ENCODE measurements around the gene DPP9.
"Not testable (repeated sequence)": the region's sequence is repeated elsewhere in the genome, so short reads cannot be mapped to it uniquely, and the experiment has no call there.

Gene DPP9

GRCh38 chr19:4722671-4723594 lies 709 bp downstream of the DPP9 start:
- peak overlapping the region; percentile 91 for H3K4me3 ChIP-seq (ENCODE audit: low read length)
- TF ChIP-seq ZNF274 (IDR thresholded peaks at IDR 0.05; ENCODE audit: low read depth, low read length), result no peak

GRCh38 chr19:4721196-4721595 lies 2.4 kb downstream of the DPP9 start:
- H3K4me3 ChIP-seq (ENCODE audit: low read length), result no peak overlapping the region
- no peak for TF ChIP-seq ZNF274 (IDR thresholded peaks at IDR 0.05; ENCODE audit: low read depth, low read length)

DNA sequence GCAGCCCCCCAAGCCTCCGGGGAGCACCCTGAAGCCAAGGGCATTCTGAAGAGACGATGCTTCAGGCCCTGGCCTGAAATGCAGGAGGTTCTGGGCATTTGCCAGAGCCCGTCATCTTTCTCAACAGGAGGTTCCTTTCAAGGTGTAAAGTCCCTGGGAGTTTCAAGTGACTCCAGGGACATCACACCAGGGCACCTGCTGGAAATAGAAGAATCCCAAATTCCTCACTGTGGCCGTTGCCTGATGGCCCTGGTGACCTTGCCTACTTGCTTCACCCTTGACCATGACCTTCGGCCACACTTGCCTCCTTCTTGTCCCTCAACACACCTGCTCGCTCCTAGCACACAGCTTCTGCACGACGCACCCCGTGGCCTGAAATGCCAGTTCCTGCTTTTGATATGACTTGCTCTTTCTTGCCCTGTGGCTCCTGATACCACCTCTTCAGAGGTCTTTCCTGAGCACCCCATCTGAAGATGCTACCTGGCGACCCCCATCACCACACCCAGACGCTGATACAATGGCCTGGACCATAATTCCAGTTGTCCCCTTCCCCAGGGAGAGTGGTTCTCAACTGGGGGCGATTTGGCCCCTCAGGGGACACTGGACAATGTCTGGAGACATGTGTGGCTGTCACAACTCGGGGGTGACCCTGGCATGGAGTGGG lies 3.5 kb downstream of the DPP9 start:
- TF ChIP-seq ZNF274 (IDR thresholded peaks at IDR 0.05; ENCODE audit: low read depth, low read length), result no peak
- no peak overlapping the region for H3K4me3 ChIP-seq (ENCODE audit: low read length)

DNA sequence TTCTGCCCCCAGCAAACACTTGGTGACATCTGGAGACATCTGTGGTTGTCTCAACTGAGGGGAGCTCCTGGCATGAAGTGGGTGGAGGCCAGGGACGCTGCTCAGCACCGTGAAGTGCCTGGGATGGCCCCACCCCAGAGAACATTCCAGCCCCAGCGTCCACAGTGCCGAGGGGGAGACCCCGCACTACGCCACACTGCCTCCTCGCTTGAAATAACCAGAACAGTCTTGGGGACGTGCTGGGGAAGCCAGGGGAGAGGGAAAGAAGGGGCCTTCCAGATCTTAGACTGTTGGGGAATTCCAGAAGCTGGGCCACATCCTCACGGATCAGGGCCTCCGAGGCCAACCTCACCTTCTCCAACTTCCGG lies 4.2 kb downstream of the DPP9 start:
- TF ChIP-seq ZNF274 (IDR thresholded peaks at IDR 0.05; ENCODE audit: low read depth, low read length), result no peak
- H3K4me3 ChIP-seq (ENCODE audit: low read length), result no peak overlapping the region

DNA sequence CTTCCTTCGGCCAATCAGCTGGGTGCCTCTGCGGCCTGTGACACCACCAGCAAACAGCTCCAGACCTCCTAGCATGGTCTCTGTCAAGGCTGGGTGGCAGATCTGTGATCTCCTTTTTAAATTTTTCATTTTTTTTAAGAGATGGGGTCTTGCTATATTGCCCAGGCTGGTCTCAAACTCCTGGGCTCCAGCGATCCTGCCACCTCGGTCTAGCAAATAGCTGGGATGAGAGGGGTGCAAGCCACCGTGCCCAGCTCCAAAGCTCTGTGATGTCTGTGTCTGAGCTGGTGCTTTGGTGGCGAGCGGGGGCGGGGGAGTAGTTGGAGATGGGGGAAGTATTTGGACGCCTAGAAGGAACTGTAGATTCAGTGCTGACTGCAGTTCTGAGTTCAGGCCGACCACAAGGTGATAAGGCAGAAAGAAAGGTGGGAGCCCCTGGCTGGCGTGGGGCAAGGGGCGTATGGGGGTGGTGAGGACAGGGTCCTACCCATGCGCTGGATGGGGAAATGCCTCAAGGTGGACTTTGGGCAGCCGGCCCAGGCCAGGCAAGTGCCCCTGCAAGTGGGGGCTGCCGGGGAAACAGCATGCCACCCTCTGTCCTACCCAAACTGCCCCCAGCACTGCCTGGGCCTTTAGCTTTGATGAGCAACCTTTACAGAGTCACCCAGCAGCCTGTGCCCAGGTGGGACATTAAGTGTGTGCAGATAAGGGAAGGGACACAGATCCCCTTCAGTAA lies 5.5 kb downstream of the DPP9 start:
- no peak overlapping the region for H3K4me3 ChIP-seq (ENCODE audit: low read length)
- TF ChIP-seq ZNF274 (IDR thresholded peaks at IDR 0.05; ENCODE audit: low read depth, low read length), result no peak

- no peak for TF ChIP-seq ZNF274 (IDR thresholded peaks at IDR 0.05; ENCODE audit: low read depth, low read length)
- H3K4me3 ChIP-seq (ENCODE audit: low read length), result no peak overlapping the region
These were observed 6.3 kb downstream of the DPP9 start for GRCh38 chr19:4717191-4717965.

- H3K4me3 ChIP-seq (ENCODE audit: low read length), result no peak overlapping the region
- no peak for TF ChIP-seq ZNF274 (IDR thresholded peaks at IDR 0.05; ENCODE audit: low read depth, low read length)
These were observed 8.0 kb downstream of the DPP9 start for GRCh38 chr19:4715529-4716221.

DNA sequence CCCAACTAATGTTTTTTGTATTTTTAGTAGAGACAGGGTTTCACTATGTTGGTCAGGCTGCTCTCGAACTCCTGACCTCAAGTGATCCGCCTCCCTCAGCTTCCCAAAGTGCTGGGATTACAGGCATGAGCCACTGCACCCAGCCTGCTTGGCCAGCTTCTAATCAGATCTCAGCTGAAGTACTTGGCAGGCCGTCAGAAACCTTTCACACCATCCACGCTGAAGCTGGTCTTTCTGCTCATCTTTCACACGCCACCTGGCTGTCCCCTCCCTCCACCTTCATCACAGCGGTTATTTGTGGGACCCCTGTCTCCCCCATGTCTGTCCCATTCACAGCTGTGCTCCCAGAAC lies 8.5 kb downstream of the DPP9 start:
- not testable (repeated sequence) for H3K4me3 ChIP-seq (ENCODE audit: low read length)

DNA sequence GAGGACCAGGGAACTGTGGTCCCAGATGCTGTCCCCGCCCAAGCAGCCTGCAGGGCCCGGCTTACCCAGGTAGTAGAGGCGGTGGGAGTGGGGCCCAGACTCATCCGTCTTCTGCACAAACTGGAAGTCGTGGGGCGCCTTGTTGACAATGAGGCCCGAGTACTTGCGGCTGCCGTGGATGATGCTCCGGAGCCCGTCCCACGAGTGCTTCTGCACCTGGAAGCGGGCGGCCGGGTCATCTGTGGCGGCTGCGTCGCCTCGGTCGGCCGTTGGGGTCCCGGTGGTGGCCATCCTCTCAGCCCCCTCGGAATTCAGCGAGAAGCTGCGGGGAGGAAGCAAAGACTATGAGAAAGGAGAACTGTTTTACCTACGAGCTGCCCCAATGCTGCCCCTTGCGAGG lies 9.6 kb downstream of the DPP9 start:
- TF ChIP-seq ZNF274 (IDR thresholded peaks at IDR 0.05; ENCODE audit: low read depth, low read length), result no peak
- no peak overlapping the region for H3K4me3 ChIP-seq (ENCODE audit: low read length)

DNA sequence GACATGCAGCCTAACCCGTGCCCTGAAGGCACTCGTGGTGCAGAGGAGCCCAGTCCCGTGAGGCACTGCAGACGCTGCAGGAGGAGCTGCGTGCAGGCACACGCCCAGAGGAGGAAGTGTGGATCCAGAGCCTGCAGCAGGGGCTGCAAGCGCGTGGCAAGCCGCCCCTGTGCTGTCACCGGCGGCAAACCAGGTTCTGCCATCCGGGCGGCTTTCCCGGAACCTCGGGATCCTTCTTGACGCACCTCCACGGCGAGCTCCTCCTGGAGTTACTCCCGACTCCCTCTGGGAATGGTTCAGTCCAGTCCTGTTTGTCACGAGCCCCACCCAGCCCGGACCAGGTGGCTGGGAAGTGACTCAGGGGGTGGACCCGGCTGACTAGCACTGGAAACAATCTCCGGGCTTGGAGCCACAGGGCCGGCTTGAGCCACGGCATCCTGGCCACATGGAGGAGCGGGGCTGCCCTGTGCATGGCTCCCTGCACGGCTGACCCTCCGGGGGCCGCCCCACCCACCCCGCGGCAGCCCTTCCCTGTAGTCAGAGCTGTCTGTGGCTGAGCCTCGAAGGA lies 10.2 kb downstream of the DPP9 start:
- H3K4me3 ChIP-seq (ENCODE audit: low read length), result no peak overlapping the region
- no peak for TF ChIP-seq ZNF274 (IDR thresholded peaks at IDR 0.05; ENCODE audit: low read depth, low read length)

- TF ChIP-seq ZNF274 (IDR thresholded peaks at IDR 0.05; ENCODE audit: low read depth, low read length), result no peak
- no peak overlapping the region for H3K4me3 ChIP-seq (ENCODE audit: low read length)
These were observed 10.9 kb downstream of the DPP9 start for GRCh38 chr19:4712771-4713170.

DNA sequence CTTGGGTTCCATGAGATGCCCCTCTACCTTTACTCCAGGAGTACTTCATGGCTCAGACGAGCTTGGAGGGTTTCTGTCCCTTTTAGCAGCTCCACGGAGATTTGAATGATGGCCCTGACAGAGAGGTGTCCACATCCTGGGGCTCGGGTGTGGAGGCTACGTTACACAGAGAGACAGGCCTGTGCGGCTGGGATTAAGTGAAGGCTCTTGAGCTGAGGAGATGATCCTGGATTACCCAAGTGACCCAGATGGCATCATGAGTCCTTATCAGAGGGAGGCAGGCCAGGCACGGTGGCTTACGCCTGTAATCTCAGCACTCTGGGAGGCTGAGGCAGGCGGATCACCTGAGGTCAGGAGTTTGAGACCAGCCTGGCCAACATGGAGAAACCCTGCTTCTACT lies 12.4 kb downstream of the DPP9 start:
- no peak for TF ChIP-seq ZNF274 (IDR thresholded peaks at IDR 0.05; ENCODE audit: low read depth, low read length)

GRCh38 chr19:4710281-4710600 lies 13.4 kb downstream of the DPP9 start:
- no peak for TF ChIP-seq ZNF274 (IDR thresholded peaks at IDR 0.05; ENCODE audit: low read depth, low read length)
- H3K4me3 ChIP-seq (ENCODE audit: low read length), result no peak overlapping the region

More for the DNA sequence above, 12.4 kb downstream of the DPP9 start:
- H3K4me3 ChIP-seq (ENCODE audit: low read length), result no peak overlapping the region

All from GM08714 (cell line).